SKM-1 (cell line): ENCODE measurements around the gene FAM120B.

Experiments used
- DNase-seq: peaks from one replicate; lab custom pipeline; 2025; ENCODE audit not compliant: unreplicated experiment; lab: John Stamatoyannopoulos, UW

The FAM120B gene

GRCh38 chr6:170442596-170442995 lies 136.0 kb downstream of the FAM120B start:
- DNase-seq = no peak

GRCh38 chr6:170443151-170443662 lies 136.6 kb downstream of the FAM120B start:
- DNase-seq = no peak

- no peak for DNase-seq
Observed at GRCh38 chr6:170444056-170444591, 137.6 kb downstream of the FAM120B start.

DNA sequence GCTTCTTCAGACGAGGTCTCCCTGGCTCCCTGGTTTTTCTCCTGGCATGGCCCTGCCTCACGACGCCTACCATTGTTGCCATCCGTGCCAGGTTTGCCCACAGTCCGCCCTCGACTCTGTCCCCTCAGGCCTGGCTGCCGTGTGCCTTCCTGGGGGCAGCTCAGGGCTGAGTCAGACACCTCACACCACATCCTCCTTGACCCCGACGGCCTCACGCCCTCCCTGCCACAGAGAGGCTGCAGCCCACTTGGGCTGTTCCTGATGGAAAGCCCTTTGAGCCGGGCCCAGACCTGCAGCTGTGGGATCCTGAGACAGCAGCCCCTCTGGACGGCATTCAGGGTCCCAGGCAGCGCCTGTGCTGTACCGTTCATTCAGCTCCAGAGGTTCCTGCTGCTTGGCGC lies 138.3 kb downstream of the FAM120B start:
- DNase-seq = no peak

- no peak for DNase-seq
Observed at GRCh38 chr6:170445487-170445886, 138.9 kb downstream of the FAM120B start.

DNA sequence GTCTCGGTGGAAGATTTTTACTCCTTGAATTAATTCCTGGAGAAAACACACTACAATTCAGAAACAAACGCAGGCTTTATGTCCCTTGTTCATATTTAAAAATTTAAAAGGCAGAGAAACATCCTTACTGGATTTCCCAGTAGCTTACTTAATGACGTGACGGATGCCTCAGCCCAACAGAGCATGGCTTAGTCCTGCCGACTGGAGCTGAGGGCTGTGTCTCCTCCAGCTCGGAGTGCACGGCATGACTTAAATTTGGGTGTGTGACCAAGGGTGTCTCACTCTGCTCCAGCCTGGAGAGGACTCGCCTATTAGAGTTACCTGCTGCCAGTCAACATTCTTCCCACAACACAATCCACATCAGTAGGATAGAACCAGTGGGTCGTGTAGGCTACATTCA lies 139.4 kb downstream of the FAM120B start:
- no peak for DNase-seq

GRCh38 chr6:170446841-170447560 lies 140.4 kb downstream of the FAM120B start:
- DNase-seq = no peak

GRCh38 chr6:170447561-170447930 lies 141.0 kb downstream of the FAM120B start:
- DNase-seq = no peak

- DNase-seq = no peak
Observed at GRCh38 chr6:170448317-170448716, 141.8 kb downstream of the FAM120B start.

- no peak for DNase-seq
Observed at GRCh38 chr6:170448751-170449630, 142.4 kb downstream of the FAM120B start.

DNA sequence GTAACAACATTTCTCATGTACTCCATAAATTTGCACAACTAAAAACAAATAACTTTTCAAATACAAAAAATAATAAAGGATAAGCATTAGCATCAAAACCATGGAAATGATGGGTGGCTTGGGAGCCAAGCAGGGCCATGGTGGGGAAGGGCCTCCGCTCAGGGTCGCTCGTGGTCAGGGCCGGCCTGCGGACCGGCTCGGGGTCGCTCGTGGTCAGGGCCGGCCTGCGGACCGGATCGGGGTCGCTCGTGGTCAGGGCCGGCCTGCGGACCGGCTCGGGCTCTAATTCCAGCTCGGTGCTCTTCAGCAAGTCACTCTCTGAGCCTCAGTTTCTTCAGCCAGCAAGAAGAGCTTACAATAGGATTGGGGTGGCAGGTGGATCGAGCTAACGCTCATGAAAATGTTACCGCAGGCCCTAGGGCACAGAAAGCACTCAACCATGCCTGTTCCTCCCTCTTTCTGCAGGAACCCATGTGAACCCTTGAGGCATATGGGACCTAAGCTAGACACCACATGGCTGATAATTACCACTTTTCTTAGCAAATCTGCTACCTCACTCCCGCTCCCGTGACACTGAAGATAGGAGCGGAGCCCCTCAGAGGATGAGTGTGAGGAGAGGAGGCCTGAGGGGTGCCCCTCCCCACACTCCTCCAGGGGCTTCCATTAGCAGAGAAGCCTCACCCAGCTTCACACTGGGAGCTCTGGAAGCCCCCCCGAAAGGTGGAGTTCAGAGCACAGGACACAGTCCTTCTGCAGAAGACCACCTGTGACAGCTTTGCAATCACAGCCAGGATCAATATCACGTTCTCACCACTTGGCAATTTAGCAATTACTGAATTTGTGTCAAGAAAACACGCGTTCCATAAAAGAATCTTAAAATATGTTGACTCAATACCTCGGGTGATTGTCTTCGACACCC lies 143.5 kb downstream of the FAM120B start:
- DNase-seq = no peak

- no peak for DNase-seq
Observed at GRCh38 chr6:170450916-170451761, 144.6 kb downstream of the FAM120B start.

GRCh38 chr6:170451762-170452651 lies 145.4 kb downstream of the FAM120B start:
- DNase-seq = no peak

GRCh38 chr6:170452767-170453545 lies 146.4 kb downstream of the FAM120B start:
- DNase-seq = no peak

DNA sequence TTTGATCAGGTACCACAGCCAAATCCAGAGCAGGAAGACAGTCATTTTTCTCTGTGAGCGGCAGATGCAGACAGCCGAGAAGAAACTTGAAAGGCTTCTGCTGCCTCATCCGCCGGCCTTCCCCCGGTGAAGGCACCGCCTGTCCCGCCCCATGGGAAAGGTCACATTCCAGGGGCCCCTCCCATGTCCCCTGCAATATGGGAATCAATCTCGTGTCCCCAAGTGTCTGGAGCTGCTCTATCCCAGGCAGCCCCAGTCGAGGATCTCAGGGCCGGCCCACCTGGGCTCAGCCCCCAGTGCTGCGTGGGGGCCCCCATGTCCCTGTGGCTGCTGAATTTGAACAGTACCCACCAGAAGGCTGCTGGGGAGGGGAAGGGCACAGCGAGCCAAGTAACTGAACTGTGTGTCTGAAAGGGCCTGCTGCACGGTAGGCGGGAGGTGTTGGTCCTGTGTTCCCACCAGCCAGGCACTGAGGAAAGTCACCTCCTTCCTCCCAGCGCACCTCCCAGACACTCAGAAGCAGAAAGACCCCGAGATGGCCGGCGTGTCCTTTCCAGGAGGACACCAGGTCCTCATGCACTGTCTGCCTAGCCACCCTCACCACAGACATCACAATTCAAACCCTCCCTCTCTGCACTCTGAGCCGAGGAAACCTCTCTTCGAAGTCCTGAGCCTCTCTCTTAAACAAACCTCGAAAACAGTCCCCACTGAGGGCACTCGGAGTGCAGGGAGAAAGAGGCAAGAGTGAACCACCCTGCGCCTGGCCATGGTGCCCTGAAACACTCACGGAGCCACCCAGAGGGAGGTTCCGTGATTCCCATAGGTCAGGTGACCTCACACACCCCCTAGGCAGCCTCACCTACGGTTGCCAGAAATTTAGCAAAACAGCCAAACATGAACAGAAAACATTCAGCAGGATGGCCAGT lies 147.3 kb downstream of the FAM120B start:
- no peak for DNase-seq

DNA sequence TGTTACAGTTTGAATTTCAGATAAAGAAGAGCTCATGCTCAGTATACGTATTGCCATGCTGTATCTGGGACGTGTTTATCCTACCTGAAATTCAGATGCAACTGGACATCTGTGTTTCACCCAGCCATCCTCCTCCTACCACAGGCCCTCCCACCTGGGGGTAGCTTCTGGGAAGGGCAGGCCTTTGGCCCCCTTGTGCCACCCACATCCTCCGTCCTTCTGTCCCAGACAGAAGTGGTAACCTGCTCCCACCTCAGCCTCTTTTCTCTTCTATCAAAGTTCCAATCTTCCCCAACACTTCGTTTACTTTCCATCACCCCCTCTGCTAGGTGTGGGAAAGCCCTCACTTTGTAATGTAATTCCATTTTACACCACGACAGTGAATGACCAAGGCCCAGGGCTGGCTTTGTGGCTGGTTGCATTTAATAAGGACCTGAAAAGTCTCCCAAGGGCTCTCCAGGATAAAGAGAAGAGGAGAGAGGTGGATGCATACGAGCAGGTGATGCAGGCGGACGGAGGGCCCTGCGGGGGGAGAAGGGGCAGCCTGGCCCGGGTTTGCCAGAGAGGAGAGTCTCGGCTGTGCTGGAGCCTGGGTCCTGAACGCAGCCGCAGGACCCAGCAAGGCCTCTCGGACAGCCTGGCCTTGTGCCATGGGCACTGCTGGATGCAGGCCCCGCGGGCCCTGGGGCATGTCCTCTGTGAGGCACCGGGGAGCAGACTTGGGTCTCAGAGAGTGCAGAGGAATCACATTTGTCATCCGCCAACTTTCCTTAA lies 148.1 kb downstream of the FAM120B start:
- no peak for DNase-seq
